Measurements from ENCODE around the gene CRELD1. TPM values are rescaled to one million over a fixed set of nuclear protein-coding genes. Genes with fewer than 3 reads are reported as not detected.

CRELD1 gene
- total and polyA plus RNA-seq, 10 of the 15 experiments (the other 5 are each of a cell fraction or from before 2014, with no cell fraction given) = 1.3 to 15.9 (median 8.8) TPM

- in situ Hi-C loops (cut with MboI) = no loop called here
- Histone ChIP-seq H3K9ac (ENCODE audit: control insufficient read depth, insufficient read depth, low read length) (no peak overlapping the region), H3K9me3 (replicated peaks; ENCODE audit: control insufficient read depth, insufficient read depth, low read length) (no peaks in the 10 kb centered on the region), H3K4me2 (ENCODE audit: control insufficient read depth, insufficient read depth) (no peak overlapping the region), H3K36me3 (ENCODE audit: control insufficient read depth in 2 of 2, insufficient read depth in 2 of 2, low read length in 1 of 2) (no peaks in the 10 kb centered on the region), H2AFZ (ENCODE audit: control insufficient read depth, low read depth, low read length) (no peak overlapping the region), H3K79me2 (ENCODE audit: control insufficient read depth, insufficient read depth, low read length) (no peaks in the 10 kb centered on the region), H3K4me1 (ENCODE audit: control insufficient read depth, insufficient read depth, low read length) (peaks cover 16% of the 10 kb centered on the region), H3K4me3 (no peak overlapping the region), H4K20me1 (ENCODE audit: control insufficient read depth, insufficient read depth) (no peaks in the 10 kb centered on the region), H3K27me3 (replicated peaks in 1 of 2; ENCODE audit: control insufficient read depth in 2 of 2, insufficient read depth in 2 of 2, low read length in 1 of 2) (no peaks in the 10 kb centered on the region), H3K27ac (ENCODE audit: control insufficient read depth, insufficient read depth) (no peak overlapping the region)
- no TSS peak for BruUV-seq (replicated peaks)
- WGBS (ENCODE audit: insufficient coverage, insufficient replicate concordance, low lambda C conversion rate, missing lambda C conversion rate) = 43% methylated on average over 5 of the region's 5 CpGs
- no peak for FAIRE-seq
- intact Hi-C loops (cut with micrococcal nuclease; ENCODE audit: unreplicated experiment) = no loop called here
- no peak for TF ChIP-seq KAT2A (conservative IDR thresholded peaks at IDR 0.05; ENCODE audit: control insufficient read depth, low read depth, low read length)
- TF ChIP-seq NRF1 (conservative IDR thresholded peaks at IDR 0.05; ENCODE audit: low read depth, low read length) = no peak
- TF ChIP-seq RELA (IDR thresholded peaks at IDR 0.05; ENCODE audit: borderline replicate concordance, partially characterized antibody) = no peak
- no peak for TF ChIP-seq TAF1 (IDR thresholded peaks at IDR 0.05; ENCODE audit: borderline replicate concordance, low read depth, low read length)
- no peak for TF ChIP-seq FOXM1 (IDR thresholded peaks at IDR 0.05; ENCODE audit: low read depth, low read length)
- no peak for TF ChIP-seq USF2 (IDR thresholded peaks at IDR 0.05; ENCODE audit: borderline replicate concordance, low read depth, low read length)
- ChIA-PET POLR2A (no interaction called here), SMC1A (ENCODE audit: uncharacterized antibody, unreplicated experiment) (interaction anchor here (2.3 kb wide), 1 partner anchor 16 kb away, joined by 5 read pairs; the partner anchor contains the start of gene JAGN1), CTCF (no interaction called here), RAD21 (ENCODE audit: unreplicated experiment) (no interaction called here)
- ATAC-seq = no peak
- no peak for DNase-seq (ENCODE audit: low read depth, low spot score)
These were observed 27.2 kb upstream of the CRELD1 start for GRCh38 chr3:9906480-9906879.

GRCh38 chr3:9908286-9908685, 25.3 kb upstream of the CRELD1 start:
- no peak for ATAC-seq
- ChIA-PET SMC1A (ENCODE audit: uncharacterized antibody, unreplicated experiment) (interaction anchor here (2.3 kb wide), 1 partner anchor 18 kb away, joined by 5 read pairs; the partner anchor contains the start of gene JAGN1), CTCF (interaction anchor here (1.2 kb wide), 1 partner anchor 24 kb away, joined by 6 read pairs; no protein-coding TSS in a partner anchor), POLR2A (interaction anchor here (1.6 kb wide), 1 partner anchor 10 kb away, joined by 4 read pairs; no protein-coding TSS in a partner anchor), RAD21 (ENCODE audit: unreplicated experiment) (no interaction called here)
- intact Hi-C loops (cut with micrococcal nuclease; ENCODE audit: unreplicated experiment) (no loop called here), in situ Hi-C loops (cut with MboI) (no loop called here)
- no peak for FAIRE-seq
- no peak overlapping the region for H3K27ac ChIP-seq (ENCODE audit: control insufficient read depth, insufficient read depth)
- H3K9me3 ChIP-seq (replicated peaks; ENCODE audit: control insufficient read depth, insufficient read depth, low read length) = no peaks in the 10 kb centered on the region
- no peaks in the 10 kb centered on the region for H3K79me2 ChIP-seq (ENCODE audit: control insufficient read depth, insufficient read depth, low read length)
- peaks cover 8% of the 10 kb centered on the region for H3K4me1 ChIP-seq (ENCODE audit: control insufficient read depth, insufficient read depth, low read length)
- H3K27me3 ChIP-seq (replicated peaks in 1 of 2; ENCODE audit: control insufficient read depth in 2 of 2, insufficient read depth in 2 of 2, low read length in 1 of 2) = no peaks in the 10 kb centered on the region
- H3K4me2 ChIP-seq (ENCODE audit: control insufficient read depth, insufficient read depth) = no peak overlapping the region
- no peak overlapping the region for H2AFZ ChIP-seq (ENCODE audit: control insufficient read depth, low read depth, low read length)
- 74% methylated on average over 3 of the region's 3 CpGs for WGBS (ENCODE audit: insufficient coverage, insufficient replicate concordance, low lambda C conversion rate, missing lambda C conversion rate)
- H3K36me3 ChIP-seq (ENCODE audit: control insufficient read depth in 2 of 2, insufficient read depth in 2 of 2, low read length in 1 of 2) = no peaks in the 10 kb centered on the region
- TF ChIP-seq ZSCAN29 (IDR thresholded peaks at IDR 0.05) (no peak), RELB (IDR thresholded peaks at IDR 0.05; ENCODE audit: low read depth) (no peak)
- no TSS peak for BruUV-seq (replicated peaks)
- no peak overlapping the region for H3K4me3 ChIP-seq
- DNase-seq (ENCODE audit: low read depth, low spot score) = no peak
- H3K9ac ChIP-seq (ENCODE audit: control insufficient read depth, insufficient read depth, low read length) = no peak overlapping the region
- H4K20me1 ChIP-seq (ENCODE audit: control insufficient read depth, insufficient read depth) = no peaks in the 10 kb centered on the region
